HG03196 (cell line): ENCODE results near the gene ASXL2.

ENCODE experiments used
- ATAC-seq: cut with Tn5 transposase; IDR thresholded peaks from one replicate; pipeline ENCODE4 v1.9.1; 2021; ENCODE audit not compliant: unreplicated experiment

The ASXL2 gene

DNA sequence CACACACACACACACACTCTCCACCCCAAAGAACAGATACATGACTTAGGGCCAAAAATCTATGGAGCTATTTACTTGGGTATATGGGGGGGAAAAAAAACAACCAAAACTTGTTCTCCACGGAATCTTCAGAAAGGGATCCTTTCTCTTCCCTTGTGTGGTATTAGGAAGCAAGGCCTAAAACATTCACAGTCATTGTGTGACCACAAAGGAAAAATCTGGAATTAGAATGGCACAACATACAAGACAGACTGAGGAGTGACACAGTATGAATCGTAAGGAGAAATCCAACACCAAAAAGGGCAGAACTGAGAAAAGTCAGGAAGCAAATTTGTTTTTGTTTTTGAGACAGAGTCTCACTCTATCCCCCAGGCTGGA, 70.3 kb downstream of the ASXL2 start:
- no peak for ATAC-seq

DNA sequence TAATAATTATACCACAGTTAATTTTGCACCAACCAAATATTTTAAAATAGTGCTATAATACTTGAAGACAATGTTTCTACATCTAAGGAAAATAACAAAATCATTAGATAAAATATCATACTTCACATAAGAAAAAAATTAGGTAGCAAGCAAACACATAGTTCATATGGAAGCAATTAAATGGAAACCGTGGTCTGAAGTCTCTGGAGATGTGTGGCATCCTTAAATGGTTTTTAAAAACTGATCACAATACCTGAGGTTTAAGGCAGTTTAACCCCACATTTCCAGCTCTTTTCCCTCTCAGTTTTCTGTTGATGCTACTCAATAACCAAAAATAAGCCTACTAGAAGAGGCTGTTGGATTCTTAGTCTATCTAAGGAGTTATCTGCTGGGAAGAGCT, 71.3 kb downstream of the ASXL2 start:
- ATAC-seq, result no peak

DNA sequence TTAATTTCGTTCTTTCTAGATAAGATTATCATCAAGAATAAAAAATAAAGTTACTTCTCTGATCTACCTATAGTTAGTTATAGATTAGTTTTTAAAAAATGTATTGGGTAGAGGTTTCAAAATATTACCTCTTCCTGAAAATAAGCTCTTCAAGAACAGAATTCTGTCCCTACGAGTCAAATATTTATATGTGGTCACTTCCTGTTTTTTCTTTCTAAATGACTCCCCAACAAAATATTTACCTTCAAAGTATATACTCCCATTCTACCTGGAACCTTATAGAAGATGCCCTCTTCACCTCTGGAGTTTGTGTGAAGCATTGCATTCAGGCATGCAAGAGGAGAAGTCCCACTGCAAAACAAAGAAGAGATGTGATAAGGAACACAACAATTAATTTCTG, 72.3 kb downstream of the ASXL2 start:
- ATAC-seq, result no peak

DNA sequence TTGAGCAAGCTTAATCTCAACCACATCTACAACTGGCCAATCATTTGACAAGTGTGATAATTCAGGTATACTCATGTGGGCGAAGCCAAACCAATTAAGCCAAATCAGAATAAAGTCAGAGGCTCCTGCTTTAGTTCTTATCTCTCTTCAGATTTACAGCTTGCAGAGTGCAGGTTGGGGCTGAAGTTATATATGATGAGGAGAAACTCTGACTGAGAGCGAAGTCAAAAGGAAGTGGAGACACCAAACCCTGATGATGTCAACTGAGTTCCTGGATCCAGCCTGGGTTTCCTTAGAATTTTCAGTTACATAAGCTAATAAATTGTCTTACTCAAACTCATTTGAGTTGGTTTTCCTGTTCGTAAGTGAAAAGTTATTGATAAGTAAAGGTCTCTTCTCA, 73.9 kb downstream of the ASXL2 start:
- no peak for ATAC-seq

DNA sequence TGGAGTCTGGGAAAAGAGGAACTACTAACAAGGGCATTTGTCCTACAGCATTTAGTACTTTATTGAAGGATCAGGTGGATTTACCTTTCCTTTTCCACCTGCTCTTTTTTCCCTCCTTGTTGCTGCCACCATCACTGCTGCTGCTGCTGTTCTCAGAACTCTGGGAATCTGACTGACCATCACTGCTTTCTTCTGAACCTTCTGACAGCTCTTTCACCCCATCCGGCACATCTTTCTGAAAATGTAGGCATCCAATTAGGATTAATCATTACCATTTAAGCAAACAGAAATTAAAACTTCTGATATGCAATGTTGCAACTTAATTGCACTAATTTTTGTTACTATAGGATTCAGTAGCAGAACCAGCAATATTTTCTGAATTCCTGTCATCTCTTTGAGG, 79.0 kb downstream of the ASXL2 start:
- no peak for ATAC-seq

DNA sequence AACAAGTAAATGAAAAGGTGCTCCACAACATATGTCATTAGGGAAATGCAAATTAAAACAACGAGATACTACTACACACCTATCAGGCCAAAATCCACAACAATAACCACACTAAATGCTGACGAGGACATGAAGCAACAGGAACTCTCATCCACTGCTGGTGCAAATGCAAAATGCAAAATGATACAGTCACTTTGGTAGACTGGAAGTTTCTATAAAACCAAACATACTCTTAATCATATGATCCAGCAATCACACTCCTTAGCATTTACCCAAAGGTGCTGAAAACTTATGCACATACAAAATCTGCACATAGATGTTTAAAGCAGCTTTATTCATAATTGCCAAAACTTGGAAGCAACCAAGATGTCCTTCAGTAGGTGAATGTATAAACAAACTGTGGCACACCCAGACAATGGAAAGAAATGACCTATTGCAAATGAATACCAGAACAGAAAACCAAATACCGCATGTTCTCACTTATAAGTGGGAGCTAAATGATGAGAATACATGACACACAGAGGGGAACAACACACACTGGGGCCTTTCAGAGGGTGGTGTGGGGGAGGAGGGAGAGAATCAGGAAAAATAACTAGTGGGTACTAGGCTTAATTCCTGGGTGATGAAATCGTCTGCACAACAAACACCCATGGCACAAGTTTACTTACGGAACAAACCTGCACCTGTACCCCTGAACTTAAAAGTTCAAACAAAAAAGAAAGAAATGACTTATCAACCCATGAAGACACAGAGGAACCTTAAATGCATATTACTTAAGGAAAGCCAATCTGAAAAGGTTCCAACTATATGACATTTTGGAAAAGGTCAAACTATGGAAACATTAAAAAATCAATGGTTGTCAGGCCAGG, 80.4 kb downstream of the ASXL2 start:
- no peak for ATAC-seq

DNA sequence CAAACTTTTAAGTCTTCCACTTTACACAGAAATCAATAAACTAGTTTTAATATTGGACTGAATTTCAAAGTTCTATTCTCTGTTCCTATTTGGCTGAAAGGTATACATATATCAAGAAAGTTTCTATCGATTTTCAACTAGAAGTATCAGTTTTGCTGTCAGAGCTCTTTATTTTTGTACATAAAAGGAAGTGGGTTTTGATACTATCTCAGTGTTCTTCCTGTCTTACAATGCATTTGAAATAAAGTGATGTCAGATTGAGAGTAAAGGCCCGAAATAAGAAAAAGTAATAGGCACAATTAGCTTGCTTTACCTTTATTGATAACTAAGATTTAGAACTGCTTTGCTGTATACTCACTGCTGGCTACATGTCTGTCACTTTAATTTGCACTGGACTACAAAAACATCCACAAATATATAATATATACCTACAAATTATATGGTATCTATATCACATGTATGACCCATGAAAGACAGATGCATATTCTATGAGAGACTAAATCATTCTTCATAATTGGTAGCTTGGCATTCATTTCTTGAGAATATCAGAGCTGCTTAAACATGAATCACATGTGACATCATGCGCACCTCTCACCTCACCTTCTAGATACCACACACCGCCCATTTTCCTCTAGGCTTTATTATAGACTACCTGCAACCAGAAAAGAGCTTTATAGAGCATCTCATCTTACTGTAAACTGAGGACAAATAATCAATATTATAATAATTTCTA, 83.6 kb downstream of the ASXL2 start:
- ATAC-seq, result peak; percentile 73

DNA sequence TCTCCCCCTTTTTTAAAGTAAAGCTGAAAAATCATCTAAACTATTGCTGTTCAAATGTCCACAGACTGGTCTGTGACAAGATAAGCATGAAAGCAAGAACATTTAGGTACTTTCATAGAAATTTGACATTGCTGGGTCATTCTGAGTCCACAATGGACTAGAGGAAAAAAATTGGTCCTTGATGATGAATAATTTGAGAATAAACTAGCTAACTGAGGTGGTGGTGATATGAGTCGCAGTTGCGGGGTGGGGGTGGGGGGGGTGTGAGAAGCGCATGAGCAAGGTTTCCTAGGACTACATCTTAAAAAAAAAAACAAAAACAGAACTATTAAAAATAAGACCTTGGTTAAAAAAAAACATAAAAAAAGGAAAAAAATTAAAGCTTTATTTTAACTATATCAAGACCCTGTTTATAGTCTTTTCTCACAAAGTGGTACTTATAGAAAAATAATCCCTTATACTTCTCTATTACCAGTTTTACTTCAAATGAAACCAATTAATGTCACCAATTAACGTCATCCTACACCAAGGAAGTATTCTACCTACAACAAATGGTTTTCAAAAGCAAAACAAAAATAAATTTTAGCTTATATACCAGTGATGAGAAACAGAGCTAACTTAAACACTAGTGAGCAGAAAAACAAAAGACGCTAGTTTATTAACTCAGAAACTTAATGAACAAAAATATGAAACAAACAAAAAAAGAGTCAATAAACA, 88.1 kb downstream of the ASXL2 start:
- no peak for ATAC-seq

DNA sequence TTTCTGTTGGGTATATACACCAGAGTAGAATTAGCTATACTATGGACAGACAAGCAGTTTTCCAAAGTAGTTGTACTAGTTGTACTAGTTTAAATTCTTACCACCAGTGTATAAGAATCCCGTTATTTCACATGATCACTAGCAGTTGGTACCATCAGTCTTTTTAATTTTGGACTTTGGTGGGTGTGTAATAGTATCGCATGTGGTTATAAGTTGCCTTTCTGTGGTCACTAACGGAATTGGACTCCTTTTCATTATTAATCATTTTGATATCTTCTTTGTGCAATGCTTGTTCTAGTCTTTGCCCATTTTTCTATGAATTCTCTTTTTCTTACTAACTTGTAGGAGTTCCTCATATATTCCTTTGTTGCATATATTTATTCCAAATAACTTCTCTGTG, 89.8 kb downstream of the ASXL2 start:
- ATAC-seq, result no peak

DNA sequence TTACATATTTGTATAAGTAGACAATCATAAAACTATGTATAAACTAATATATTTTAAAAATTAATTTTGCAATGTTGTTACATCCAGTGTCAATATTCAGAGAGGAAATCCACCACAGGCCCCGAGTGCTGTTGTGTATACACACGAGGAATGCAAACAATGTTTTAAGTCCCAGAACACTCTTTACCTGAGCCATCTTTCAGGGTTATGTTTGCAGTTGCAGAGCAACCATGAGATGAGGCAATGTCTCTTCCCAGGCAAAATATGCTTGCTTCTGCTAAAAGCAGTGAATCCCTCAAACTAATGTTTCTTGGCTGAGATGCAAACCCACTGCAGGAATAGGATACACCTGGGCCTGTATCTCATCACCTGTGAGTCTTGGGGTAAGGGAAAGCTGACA, 91.3 kb downstream of the ASXL2 start:
- ATAC-seq, result no peak

DNA sequence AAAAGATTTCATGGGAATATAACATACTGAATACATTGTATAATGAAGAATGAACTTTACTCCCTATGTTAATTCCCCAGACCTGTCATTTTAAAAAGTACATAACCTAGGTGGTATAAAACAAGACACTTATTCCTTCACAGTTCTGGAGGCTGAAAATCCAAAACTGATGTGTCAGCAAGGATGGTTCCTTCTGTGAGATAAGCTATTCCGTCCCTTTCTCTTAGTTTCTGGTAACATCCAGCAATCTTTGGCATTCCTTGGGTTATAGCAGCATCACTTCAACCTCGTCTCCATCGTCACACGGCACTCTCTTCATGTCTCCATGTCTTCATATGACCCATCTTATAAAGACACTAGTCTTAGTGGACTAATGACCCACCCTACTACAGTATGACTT, 93.9 kb downstream of the ASXL2 start:
- no peak for ATAC-seq

DNA sequence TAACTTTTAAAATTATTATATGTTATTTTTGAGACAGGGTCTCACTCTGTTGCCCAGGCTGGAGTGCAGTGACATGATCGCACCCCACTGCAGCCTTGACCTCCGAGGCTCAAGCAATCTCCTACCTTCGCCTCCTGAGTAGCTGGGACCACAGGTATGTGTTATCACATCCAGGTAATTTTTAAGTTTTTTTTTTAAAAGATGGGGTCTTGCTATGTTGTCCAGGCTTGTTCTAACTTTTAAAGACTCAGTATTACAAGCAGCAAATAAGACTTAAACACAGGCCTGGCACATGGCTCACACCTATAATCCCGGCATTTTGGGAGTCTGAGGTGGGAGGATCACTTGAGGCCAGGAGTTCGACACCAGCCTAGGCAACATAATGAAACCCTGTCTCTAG, 101.2 kb downstream of the ASXL2 start:
- ATAC-seq, result no peak

DNA sequence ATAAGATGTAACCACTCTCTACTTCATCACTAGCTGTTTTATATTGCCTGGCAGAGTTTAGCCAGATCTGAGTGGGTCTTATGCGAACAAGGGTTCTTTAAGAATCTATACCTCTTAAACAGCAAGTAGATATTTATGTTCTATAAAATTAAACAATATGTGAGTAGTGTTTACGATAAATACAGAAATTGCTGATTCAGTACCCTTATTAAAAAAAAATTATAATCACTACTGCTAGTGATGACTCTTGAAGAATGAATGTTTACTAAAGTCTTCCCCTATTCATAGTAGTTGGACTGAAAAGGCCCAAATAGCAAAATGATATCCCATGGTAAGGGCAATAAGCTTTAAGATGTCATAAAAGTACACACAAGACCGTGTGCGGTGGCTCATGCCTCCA, 106.2 kb downstream of the ASXL2 start:
- ATAC-seq, result no peak

DNA sequence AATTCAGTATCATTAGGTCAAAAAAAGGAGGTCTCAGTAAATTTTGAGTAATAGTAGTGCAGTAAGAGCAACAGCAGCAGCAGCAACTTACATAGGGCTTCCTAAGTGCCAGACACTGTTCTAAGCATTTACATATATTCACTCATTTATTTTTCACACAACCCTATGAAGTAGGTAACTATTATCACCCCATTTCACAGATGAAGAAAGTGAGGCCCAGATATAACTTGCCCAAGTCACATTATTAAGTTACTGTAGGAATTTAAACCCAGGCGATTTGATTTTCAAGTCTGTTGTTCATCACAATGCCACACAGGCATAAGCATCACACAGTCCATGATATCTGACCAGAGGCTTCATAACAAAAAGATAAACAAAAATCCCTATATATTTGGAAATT, 114.7 kb downstream of the ASXL2 start:
- no peak for ATAC-seq

DNA sequence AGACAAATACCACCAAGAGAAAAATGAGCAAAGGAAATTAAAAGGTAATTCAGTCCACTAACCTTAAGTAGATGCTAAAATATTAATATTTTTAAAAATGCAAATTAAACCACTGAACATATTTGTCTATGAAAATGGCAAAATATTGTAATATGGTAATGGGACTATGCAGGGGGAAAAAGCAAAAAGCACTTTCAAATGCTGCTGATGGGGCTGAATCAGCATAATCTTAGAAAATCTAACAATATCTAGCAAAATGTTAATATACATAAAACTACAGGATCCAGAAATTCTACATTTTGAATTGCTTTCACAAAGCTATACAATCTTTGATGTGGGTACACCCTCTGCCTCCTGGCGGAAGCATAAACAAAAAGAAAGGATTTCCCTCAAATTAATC, 118.0 kb downstream of the ASXL2 start:
- no peak for ATAC-seq

DNA sequence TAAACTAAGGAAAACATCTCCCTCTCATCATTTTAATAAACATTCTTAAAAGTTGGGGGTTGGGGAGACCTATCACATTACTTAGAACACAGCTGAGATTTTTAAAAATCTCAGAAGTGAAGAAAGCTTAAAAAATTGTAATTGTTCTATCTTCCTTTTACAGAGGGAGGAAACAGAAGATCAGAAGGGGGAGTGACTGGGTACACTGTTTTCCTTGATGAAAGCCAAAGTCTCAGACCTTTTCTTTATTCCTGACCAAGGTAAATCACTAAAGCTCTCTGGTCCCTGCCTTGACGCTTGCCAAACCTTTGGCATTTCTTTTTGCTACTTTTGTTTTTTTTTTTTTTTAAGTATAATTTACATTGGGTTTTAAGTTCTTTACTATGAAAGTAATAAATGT, 119.9 kb downstream of the ASXL2 start:
- ATAC-seq, result no peak

DNA sequence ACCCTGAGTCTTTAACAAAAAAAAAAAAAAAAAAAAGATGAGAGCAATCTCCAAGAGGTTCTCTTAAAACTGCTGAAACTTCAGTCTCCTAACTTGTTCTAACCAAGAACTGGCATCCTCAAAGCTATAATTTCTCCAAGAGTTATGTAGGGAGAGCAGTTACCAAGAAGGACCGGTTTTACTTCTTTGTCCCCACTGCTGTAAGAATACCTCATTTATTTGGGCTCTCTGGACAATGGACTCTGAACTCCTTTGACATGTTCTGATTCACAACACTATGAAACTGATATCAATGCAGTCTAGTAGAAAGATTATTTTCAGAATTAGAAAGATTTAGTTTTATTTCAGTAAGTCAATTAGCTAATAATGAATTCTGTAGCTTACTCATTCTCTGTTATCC, 120.4 kb downstream of the ASXL2 start:
- no peak for ATAC-seq

DNA sequence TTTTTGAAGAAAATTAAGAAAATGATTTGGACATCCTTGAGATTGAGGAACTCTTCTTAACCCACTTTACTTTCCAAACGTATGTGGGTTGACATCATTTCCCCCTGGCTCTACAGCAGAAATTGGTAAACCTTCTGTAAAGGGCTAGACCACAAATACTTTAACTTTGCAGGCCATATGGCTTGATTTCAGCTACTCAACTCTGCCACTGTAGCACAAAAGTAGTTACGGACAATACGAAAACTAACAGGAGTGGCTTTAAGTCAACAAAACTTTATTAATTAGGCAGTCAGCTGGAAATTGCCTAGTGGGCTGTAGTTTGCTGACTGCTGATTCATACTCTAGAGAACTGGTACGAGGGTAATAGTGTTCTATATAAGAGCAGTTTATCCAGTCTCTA, 121.8 kb downstream of the ASXL2 start:
- no peak for ATAC-seq

DNA sequence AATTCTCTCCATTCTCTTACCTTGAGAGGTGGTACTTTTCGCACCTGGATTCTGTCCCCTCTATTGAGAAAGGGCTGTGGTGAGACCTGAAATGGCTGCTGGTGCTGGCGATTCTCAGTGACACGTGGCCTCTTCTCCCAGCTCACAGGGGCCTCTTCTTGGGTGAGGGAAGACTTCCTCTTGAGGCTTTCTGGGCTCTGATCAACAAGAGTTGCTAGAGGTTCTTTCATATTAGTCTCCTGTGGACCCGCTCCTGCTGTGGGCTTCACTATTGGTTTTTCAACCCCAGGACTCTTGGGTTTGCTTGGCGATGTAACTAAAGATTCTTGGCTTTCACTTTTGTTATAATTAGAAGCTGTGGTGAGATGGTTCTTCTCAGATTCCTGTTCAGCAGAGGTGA, 128.6 kb downstream of the ASXL2 start:
- ATAC-seq, result no peak

DNA sequence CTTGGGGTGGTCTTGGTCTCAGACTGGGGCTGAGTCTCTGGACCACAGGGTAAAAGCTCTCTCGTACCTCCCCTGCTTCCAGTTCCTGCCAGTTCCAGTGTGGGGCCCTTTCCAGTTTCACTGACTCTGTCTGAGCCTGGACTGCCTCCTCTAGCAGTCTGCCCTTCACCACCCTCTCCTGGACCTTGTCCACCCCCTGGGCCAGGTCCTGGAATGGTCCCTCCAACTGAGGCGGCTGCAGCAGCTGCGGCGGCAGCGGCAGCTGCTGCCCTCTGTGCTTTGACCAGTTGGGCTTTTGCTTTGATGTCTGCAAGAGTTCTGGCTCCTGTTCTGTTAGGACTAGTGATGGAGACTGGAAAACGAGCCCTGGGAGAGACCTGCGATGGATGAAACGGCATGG, 134.2 kb downstream of the ASXL2 start:
- ATAC-seq, result no peak

DNA sequence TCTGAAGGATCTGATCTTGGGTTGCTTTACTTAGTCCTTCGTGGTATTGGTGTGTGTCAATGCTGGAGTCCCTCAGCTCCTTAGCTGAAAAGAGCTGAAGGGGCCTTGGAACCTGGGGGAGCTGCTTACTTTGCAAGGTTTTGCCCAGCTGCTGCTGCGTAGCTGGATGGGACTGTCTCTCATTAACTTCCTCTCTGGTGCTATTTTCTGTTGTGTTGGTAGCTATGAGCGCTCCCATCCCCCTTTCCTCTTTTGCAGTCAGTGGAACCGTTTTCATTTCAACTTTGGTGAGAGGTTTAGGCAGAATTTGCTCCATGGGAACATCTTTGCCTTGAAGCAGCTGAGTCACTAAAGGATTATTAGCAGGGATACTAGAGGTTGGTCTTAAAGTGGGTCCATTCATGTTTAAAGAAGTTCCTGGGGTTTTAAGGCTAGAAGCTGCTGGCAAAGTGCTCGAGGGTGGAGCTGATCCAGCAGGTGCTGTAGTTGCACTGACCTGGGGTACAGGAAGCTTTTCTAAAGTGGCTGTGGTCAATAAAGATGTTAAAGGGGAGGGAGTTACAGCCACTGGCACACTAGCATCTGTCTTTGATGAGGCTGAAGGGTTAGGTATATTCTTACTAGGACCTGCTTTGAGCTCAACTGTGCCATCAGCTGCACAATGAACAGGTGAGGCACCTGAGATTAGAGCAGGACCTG, 135.0 kb downstream of the ASXL2 start:
- ATAC-seq, result no peak
